ENCODE data around the gene TBX19.

TBX19 gene

GRCh38 chr1:168343566-168343965 is 62.9 kb downstream of the TBX19 start (continued):
- TF ChIP-seq ZSCAN4 (tag by site-specific recombination; IDR thresholded peaks at IDR 0.05) (no peak), ZNF362 (tag by site-specific recombination; IDR thresholded peaks at IDR 0.05) (no peak), ZNF202 (tag by site-specific recombination; IDR thresholded peaks at IDR 0.05; ENCODE audit: borderline replicate concordance) (no peak), ZNF138 (tag by site-specific recombination; IDR thresholded peaks at IDR 0.05; ENCODE audit: borderline replicate concordance) (no peak), ZNF560 (tag by site-specific recombination; IDR thresholded peaks at IDR 0.05; ENCODE audit: borderline replicate concordance) (no peak), ZBTB49 (tag by site-specific recombination; IDR thresholded peaks at IDR 0.05; ENCODE audit: low read depth) (no peak), ZNF548 (tag by site-specific recombination; IDR thresholded peaks at IDR 0.05) (no peak), PRDM10 (tag by site-specific recombination; IDR thresholded peaks at IDR 0.05) (peak; percentile 77), ZNF513 (tag by site-specific recombination; IDR thresholded peaks at IDR 0.05) (no peak), CTCF (tag by site-specific recombination; IDR thresholded peaks at IDR 0.05) (peak; percentile 41; the same call in 1 of the 2 replicates)

GRCh38 chr1:168344517-168344916 is 63.8 kb downstream of the TBX19 start:
- no peaks in the 10 kb centered on the region for H3K36me3 ChIP-seq (ENCODE audit: control insufficient read depth in 2 of 2, insufficient read depth in 1 of 2, low read length in 2 of 2)
- CTCF ChIA-PET = interaction anchor here (0.6 to 4.2 kb wide), 3 partner anchors 95 to 180 kb away, joined by 3 to 31 read pairs (median 3); no protein-coding TSS in a partner anchor
- no peak for TF ChIP-seq ZNF530 (tag by site-specific recombination; IDR thresholded peaks at IDR 0.05; ENCODE audit: low read depth)
- TF ChIP-seq ZNF426 (tag by site-specific recombination; IDR thresholded peaks at IDR 0.05) = no peak
- no peak for TF ChIP-seq ZNF629 (tag by site-specific recombination; IDR thresholded peaks at IDR 0.05)
- TF ChIP-seq BCL6B (tag by site-specific recombination; IDR thresholded peaks at IDR 0.05) = no peak
- TF ChIP-seq ZNF747 (tag by site-specific recombination; IDR thresholded peaks at IDR 0.05) = no peak
- TF ChIP-seq ZNF658 (tag by site-specific recombination; IDR thresholded peaks at IDR 0.05) = no peak
- TF ChIP-seq ZNF19 (tag by site-specific recombination; IDR thresholded peaks at IDR 0.05; ENCODE audit: low read depth) = no peak
- no peak for TF ChIP-seq ZNF37A (tag by site-specific recombination; IDR thresholded peaks at IDR 0.05)
- H3K4me3 ChIP-seq (ENCODE audit: low read depth, low read length) = no peak overlapping the region
- no peak overlapping the region for H3K27ac ChIP-seq (ENCODE audit: extremely low read depth, low read depth, low read length)
- H3K4me1 ChIP-seq (ENCODE audit: control insufficient read depth, insufficient read depth, low read length) = no peaks in the 10 kb centered on the region
- POLR2A ChIA-PET = no interaction called here
- no peaks in the 10 kb centered on the region for H3K9me3 ChIP-seq (ENCODE audit: control insufficient read depth, insufficient read depth, low read depth, low read length)
